Type B pancreatic cell (in vitro differentiated cells): ENCODE results near the gene CRYL1. TPM values are rescaled to one million over a fixed set of nuclear protein-coding genes. Genes with fewer than 3 reads are reported as not detected.

Source experiments
- DNase-seq: peaks from one replicate; pipeline ENCODE4 v3.0.0; 2021; ENCODE audit warnings: mixed read lengths; ENCODE audit not compliant: unreplicated experiment; ENCODE audit errors: extremely low spot score
- H3K27ac Mint-ChIP-seq: 2 replicates; pipeline ENCODE4 v1.8.0; 2021; ENCODE audit warnings: mild to moderate bottlenecking, mixed read lengths
- H3K27me3 Mint-ChIP-seq: 2 replicates; pipeline ENCODE4 v1.8.0; 2021; ENCODE audit warnings: mixed read lengths
- H3K36me3 Mint-ChIP-seq: 2 replicates; pipeline ENCODE4 v1.8.0; 2021; ENCODE audit warnings: mixed read lengths
- H3K4me1 Mint-ChIP-seq: one replicate; pipeline ENCODE4 v1.8.0; 2021; ENCODE audit warnings: mixed read lengths; ENCODE audit not compliant: unreplicated experiment
- H3K4me3 Mint-ChIP-seq: 2 replicates; pipeline ENCODE4 v1.8.0; 2021; ENCODE audit warnings: mild to moderate bottlenecking, mixed read lengths
- H3K9me3 Mint-ChIP-seq: 2 replicates; pipeline ENCODE4 v1.8.0; 2021; ENCODE audit warnings: mixed read lengths
- CTCF ChIP-seq: fragments of 200-600 bp; sonication (generic); conservative IDR thresholded peaks from 2 replicates; pipeline ENCODE4 v1.5.0; 2021; ENCODE audit warnings: antibody characterized with exemption, mild to moderate bottlenecking
- total RNA-seq: library from RNA; stranded (reverse); gene quantifications from 2 replicates; pipeline ENCODE4 v1.2.1, GENCODE V29; 2021; ENCODE audit warnings: low replicate concordance

Gene CRYL1
- total RNA-seq, 1 donor from 2014 or later = 20.2 TPM

- Mint-ChIP-seq H3K27me3 (no peaks in the 10 kb centered on the region), H3K4me3 (no peak overlapping the region), H3K27ac (no peak overlapping the region), H3K36me3 (no peaks in the 10 kb centered on the region), H3K4me1 (no peaks in the 10 kb centered on the region), H3K9me3 (no peaks in the 10 kb centered on the region)
- no peak for TF ChIP-seq CTCF
- no peak for DNase-seq
Measured at GRCh38 chr13:20473139-20473538, 52.5 kb downstream of the CRYL1 start.

GRCh38 chr13:20472531-20472930, 53.1 kb downstream of the CRYL1 start:
- no peak for DNase-seq
- no peaks in the 10 kb centered on the region for H3K9me3 Mint-ChIP-seq
- TF ChIP-seq CTCF = no peak
- no peaks in the 10 kb centered on the region for H3K4me1 Mint-ChIP-seq
- H3K27me3 Mint-ChIP-seq = no peaks in the 10 kb centered on the region
- no peak overlapping the region for H3K4me3 Mint-ChIP-seq
- H3K36me3 Mint-ChIP-seq = no peaks in the 10 kb centered on the region
- no peak overlapping the region for H3K27ac Mint-ChIP-seq

GRCh38 chr13:20470136-20470535, 55.5 kb downstream of the CRYL1 start:
- Mint-ChIP-seq H3K27ac (no peak overlapping the region), H3K4me3 (no peak overlapping the region), H3K9me3 (no peaks in the 10 kb centered on the region), H3K36me3 (no peaks in the 10 kb centered on the region), H3K4me1 (peaks cover 9% of the 10 kb centered on the region), H3K27me3 (no peaks in the 10 kb centered on the region)
- TF ChIP-seq CTCF = no peak
- no peak for DNase-seq

GRCh38 chr13:20466371-20466770, 59.3 kb downstream of the CRYL1 start:
- Mint-ChIP-seq H3K27me3 (no peaks in the 10 kb centered on the region), H3K36me3 (no peaks in the 10 kb centered on the region), H3K9me3 (no peaks in the 10 kb centered on the region), H3K27ac (no peak overlapping the region), H3K4me3 (no peak overlapping the region), H3K4me1 (peaks cover 9% of the 10 kb centered on the region)
- DNase-seq = no peak
- no peak for TF ChIP-seq CTCF

- no peak overlapping the region for H3K4me3 Mint-ChIP-seq
- H3K36me3 Mint-ChIP-seq = no peaks in the 10 kb centered on the region
- peaks cover 9% of the 10 kb centered on the region for H3K4me1 Mint-ChIP-seq
- H3K9me3 Mint-ChIP-seq = no peaks in the 10 kb centered on the region
- no peak for DNase-seq
- H3K27ac Mint-ChIP-seq = no peak overlapping the region
- no peaks in the 10 kb centered on the region for H3K27me3 Mint-ChIP-seq
- TF ChIP-seq CTCF = no peak
Measured at GRCh38 chr13:20465218-20465879, 60.3 kb downstream of the CRYL1 start.

GRCh38 chr13:20462921-20463320, 62.7 kb downstream of the CRYL1 start:
- peaks cover 9% of the 10 kb centered on the region for H3K4me1 Mint-ChIP-seq
- H3K36me3 Mint-ChIP-seq = no peaks in the 10 kb centered on the region
- no peaks in the 10 kb centered on the region for H3K9me3 Mint-ChIP-seq
- no peak for TF ChIP-seq CTCF
- H3K27me3 Mint-ChIP-seq = no peaks in the 10 kb centered on the region
- H3K27ac Mint-ChIP-seq = no peak overlapping the region
- no peak overlapping the region for H3K4me3 Mint-ChIP-seq
- no peak for DNase-seq
